Thymus (tissue), 11 donors: ENCODE measurements around the gene CNBP. TPM values are rescaled to one million over a fixed set of nuclear protein-coding genes. Genes with fewer than 3 reads are reported as not detected.
"Not testable (repeated sequence)": the region's sequence is repeated elsewhere in the genome, so short reads cannot be mapped to it uniquely, and the experiment has no call there.

Source experiments
- DNase-seq, 9 donors: peaks; one replicate each; pipeline ENCODE4 v3.0.0-alpha.2; 2013; ENCODE audit warnings: low spot score in 9 of 9, low read depth in 6 of 9, missing footprints in 1 of 9
- H3K27ac ChIP-seq, 2 donors: one replicate each; pipeline ENCODE4 v1.5.1; 2013; ENCODE audit warnings: control low read depth in 1 of 2, low read depth in 1 of 2, low read length in 1 of 2, mild to moderate bottlenecking in 1 of 2, moderate library complexity in 1 of 2
- H3K27me3 ChIP-seq, 2 donors: one replicate each; pipeline ENCODE4 v1.5.1; 2013; ENCODE audit warnings: low read length in 1 of 2; ENCODE audit not compliant: control insufficient read depth in 2 of 2, insufficient read depth in 1 of 2
- H3K36me3 ChIP-seq, 2 donors: one replicate each; pipeline ENCODE4 v1.5.1; 2013; ENCODE audit warnings: low read length in 1 of 2, mild to moderate bottlenecking in 1 of 2, moderate library complexity in 1 of 2; ENCODE audit not compliant: control insufficient read depth in 2 of 2, insufficient read depth in 2 of 2
- H3K4me1 ChIP-seq, 2 donors: one replicate each; pipeline ENCODE4 v1.5.1; 2013; ENCODE audit warnings: low read length in 2 of 2; ENCODE audit not compliant: control insufficient read depth in 2 of 2, insufficient read depth in 2 of 2
- H3K4me3 ChIP-seq, 2 donors: one replicate each; pipeline ENCODE4 v1.5.1; 2013; ENCODE audit warnings: low read length in 2 of 2, control low read depth in 1 of 2, mild to moderate bottlenecking in 1 of 2
- H3K9me3 ChIP-seq, 2 donors: one replicate each; pipeline ENCODE4 v1.5.1; 2013; ENCODE audit warnings: low read length in 1 of 2, mild to moderate bottlenecking in 1 of 2; ENCODE audit not compliant: control insufficient read depth in 2 of 2, insufficient read depth in 1 of 2
- WGBS: extraction: QIAGEN DNeasy Blood & Tissue Kit; methylation state at CpG from one replicate; pipeline ENCODE4 v1.1.7; 2013; 5-methylcytosine and 5-hydroxymethylcytosine counted together
- polyA plus RNA-seq: library from polyadenylated mRNA; stranded (reverse); fragments of 200-250 nt; gene quantifications from one replicate; pipeline ENCODE4 v1.2.3, GENCODE V29; 2013
- total RNA-seq: library from RNA; stranded (reverse); fragments of 120-200 nt; gene quantifications from one replicate; pipeline ENCODE4 v1.2.4, GENCODE V29; 2013
- donor health status: healthy.

CNBP gene
- total and polyA plus RNA-seq, 2 donors, result 307 to 519 TPM

- Histone ChIP-seq H3K4me1 (peaks cover 0 to 18% of the 10 kb centered on the region in 2 donors), H3K36me3 (no peaks in the 10 kb centered on the region), H3K4me3 (no peak overlapping the region), H3K27me3 (no peaks in the 10 kb centered on the region), H3K27ac (peak overlapping the region in 1 of 2 donors; percentile 43), H3K9me3 (no peaks in the 10 kb centered on the region)
- 14% methylated on average over 9 of the region's 9 CpGs for WGBS
- DNase-seq, result peak in 2 of 9 donors; percentile 17 to 27
Observed at GRCh38 chr3:129224984-129225393, 41.3 kb upstream of the CNBP start.

GRCh38 chr3:129224387-129224786 is 40.7 kb upstream of the CNBP start:
- H3K36me3 ChIP-seq, H3K4me3 ChIP-seq, H3K27me3 ChIP-seq, H3K9me3 ChIP-seq, DNase-seq, H3K27ac ChIP-seq: not testable (repeated sequence)
- WGBS, result 88% methylated on average over 1 of the region's 1 CpG
- H3K4me1 ChIP-seq, result peaks cover 0 to 16% of the 10 kb centered on the region in 2 donors

- no peaks in the 10 kb centered on the region for H3K9me3 ChIP-seq
- no peaks in the 10 kb centered on the region for H3K27me3 ChIP-seq
- H3K27ac ChIP-seq, result no peak overlapping the region
- no peak for DNase-seq
- WGBS, result 99% methylated on average over 2 of the region's 2 CpGs
- no peaks in the 10 kb centered on the region for H3K36me3 ChIP-seq
- H3K4me3 ChIP-seq, result no peak overlapping the region
- H3K4me1 ChIP-seq, result no peaks in the 10 kb centered on the region
Observed at GRCh38 chr3:129218742-129219141, 35.0 kb upstream of the CNBP start.

GRCh38 chr3:129213238-129213637 is 29.5 kb upstream of the CNBP start:
- H3K36me3 ChIP-seq, result no peaks in the 10 kb centered on the region
- no peak overlapping the region for H3K27ac ChIP-seq
- no peak for DNase-seq
- WGBS, result 99% methylated on average over 5 of the region's 5 CpGs
- H3K9me3 ChIP-seq, result no peaks in the 10 kb centered on the region
- no peaks in the 10 kb centered on the region for H3K27me3 ChIP-seq
- H3K4me1 ChIP-seq, result peaks cover 0 to 3% of the 10 kb centered on the region in 2 donors
- no peak overlapping the region for H3K4me3 ChIP-seq

GRCh38 chr3:129211772-129212171 is 28.1 kb upstream of the CNBP start:
- Histone ChIP-seq H3K9me3 (no peaks in the 10 kb centered on the region), H3K27me3 (no peaks in the 10 kb centered on the region), H3K36me3 (no peaks in the 10 kb centered on the region), H3K4me3 (no peak overlapping the region), H3K4me1 (peaks cover 0 to 3% of the 10 kb centered on the region in 2 donors), H3K27ac (no peak overlapping the region)
- WGBS, result 88% methylated on average over 6 of the region's 6 CpGs
- no peak for DNase-seq

GRCh38 chr3:129211345-129211744 is 27.6 kb upstream of the CNBP start:
- Histone ChIP-seq H3K36me3 (no peaks in the 10 kb centered on the region), H3K27ac (no peak overlapping the region), H3K27me3 (no peaks in the 10 kb centered on the region), H3K4me3 (no peak overlapping the region), H3K9me3 (no peaks in the 10 kb centered on the region), H3K4me1 (peaks cover 0 to 3% of the 10 kb centered on the region in 2 donors)
- no peak for DNase-seq
- WGBS, result 95% methylated on average over 1 of the region's 1 CpG

- Histone ChIP-seq H3K9me3 (no peaks in the 10 kb centered on the region), H3K4me1 (peaks cover 0 to 3% of the 10 kb centered on the region in 2 donors), H3K27me3 (no peaks in the 10 kb centered on the region), H3K36me3 (no peaks in the 10 kb centered on the region), H3K27ac (no peak overlapping the region), H3K4me3 (no peak overlapping the region)
- WGBS, result 91% methylated on average over 4 of the region's 4 CpGs
- no peak for DNase-seq
Observed at GRCh38 chr3:129207479-129207878, 23.8 kb upstream of the CNBP start.

- Histone ChIP-seq H3K4me3 (no peak overlapping the region), H3K27me3 (no peaks in the 10 kb centered on the region), H3K4me1 (no peaks in the 10 kb centered on the region), H3K9me3 (no peaks in the 10 kb centered on the region), H3K27ac (no peak overlapping the region), H3K36me3 (no peaks in the 10 kb centered on the region)
- 95% methylated on average over 8 of the region's 8 CpGs for WGBS
- no peak for DNase-seq
Observed at GRCh38 chr3:129205109-129205832, 21.6 kb upstream of the CNBP start.

- DNase-seq, result no peak
- Histone ChIP-seq H3K27me3 (no peaks in the 10 kb centered on the region), H3K36me3 (no peaks in the 10 kb centered on the region), H3K27ac (no peak overlapping the region), H3K9me3 (no peaks in the 10 kb centered on the region), H3K4me1 (no peaks in the 10 kb centered on the region), H3K4me3 (no peak overlapping the region)
- 94% methylated on average over 2 of the region's 2 CpGs for WGBS
Observed at GRCh38 chr3:129204473-129204872, 20.8 kb upstream of the CNBP start.
